Sigmoid colon (tissue), 7 donors: ENCODE results near the gene DSCAM. TPM values are rescaled to one million over a fixed set of nuclear protein-coding genes. Genes with fewer than 3 reads are reported as not detected.

Source experiments
- DNase-seq: peaks from one replicate; pipeline ENCODE4 v3.0.0-alpha.2; 2019
- H3K27ac ChIP-seq, 4 donors: fragments of 200-600 bp; sonication (generic); one replicate each; pipeline ENCODE4 v1.5.1; 2016 to 2019; ENCODE audit warnings: mild to moderate bottlenecking in 1 of 4
- H3K27me3 ChIP-seq, 3 donors: fragments of 200-600 bp; sonication (generic); one replicate each; pipeline ENCODE4 v1.5.1; 2019; ENCODE audit warnings: mild to moderate bottlenecking in 1 of 3
- H3K36me3 ChIP-seq, 4 donors: fragments of 200-600 bp; sonication (generic); one replicate each; pipeline ENCODE4 v1.5.1; 2016 to 2019
- H3K4me1 ChIP-seq, 4 donors: fragments of 200-600 bp; sonication (generic); one replicate each; pipeline ENCODE4 v1.5.1; 2017 to 2019
- H3K4me3 ChIP-seq, 4 donors: fragments of 200-600 bp; sonication (generic); one replicate each; pipeline ENCODE4 v1.5.1; 2017 to 2019; ENCODE audit warnings: mild to moderate bottlenecking in 2 of 4, moderate library complexity in 1 of 4
- H3K9me3 ChIP-seq, 4 donors: fragments of 200-600 bp in 3 of 4; sonication (generic) in 3 of 4; one replicate each; pipeline versions ENCODE4 v1.5.1 to v1.6.1; 2013 to 2019
- CTCF ChIP-seq, 4 experiments: fragments of 450-650 bp in 3 of 4; fragments of 200-600 bp in 1 of 4; IDR thresholded peaks; one replicate each; pipeline ENCODE4 v1.5.1; 2016 to 2019; ENCODE audit warnings: antibody characterized with exemption in 4 of 4, mild to moderate bottlenecking in 3 of 4, moderate library complexity in 2 of 4
- EP300 ChIP-seq, 4 donors: sonication (generic); formaldehyde crosslinking; IDR thresholded peaks; one replicate each; pipeline ENCODE4 v1.6.1; 2017; ENCODE audit warnings: antibody characterized with exemption in 4 of 4
- POLR2A ChIP-seq, 2 donors: fragments of 450-650 bp; IDR thresholded peaks; one replicate each; pipeline ENCODE4 v1.6.1; 2016; ENCODE audit warnings: antibody characterized with exemption in 2 of 2, mild to moderate bottlenecking in 2 of 2, moderate library complexity in 2 of 2
- POLR2AphosphoS5 ChIP-seq, 4 donors: sonication (generic); formaldehyde crosslinking; IDR thresholded peaks; one replicate each; pipeline ENCODE4 v1.6.1; 2017; ENCODE audit warnings: antibody characterized with exemption in 4 of 4
- WGBS, 2 donors: extraction: QIAGEN DNeasy Blood & Tissue Kit; methylation state at CpG; one replicate each; pipeline ENCODE4 v1.1.7; 2013; 5-methylcytosine and 5-hydroxymethylcytosine counted together
- intact Hi-C: fragments of 100-400 bp; cut with DNase I; formaldehyde crosslinking; loops from one replicate; pipeline ENCODE4 v1.15.1; 2023
- polyA plus RNA-seq, 3 donors: library from polyadenylated mRNA; stranded (reverse); fragments of 200-250 nt; gene quantifications; one replicate each; pipeline ENCODE4 v1.2.3, GENCODE V29; 2013
- total RNA-seq, 4 donors: library from RNA; depleted of rRNA; stranded (reverse); fragments of >200 nt; gene quantifications; one replicate each; pipeline ENCODE4 v1.1.0, GENCODE V29; 2016
- donor health status: healthy with polysubstance abuse.
- donor health status: Bipolar disorder and iron deficiency.
- donor health status: healthy.

The DSCAM gene
- total and polyA plus RNA-seq, 7 donors = 0.17 to 0.55 (median 0.33) TPM; not detected in 2

GRCh38 chr21:40313260-40313659 is 533.7 kb downstream of the DSCAM start:
- no peak overlapping the region for H3K4me3 ChIP-seq
- WGBS, 2 donors = 82 to 87% methylated on average over 4 of the region's 4 CpGs
- H3K36me3 ChIP-seq = no peaks in the 10 kb centered on the region
- no peaks in the 10 kb centered on the region for H3K27me3 ChIP-seq
- TF ChIP-seq POLR2A (IDR thresholded peaks at IDR 0.05) = no peak
- no peak for TF ChIP-seq CTCF (IDR thresholded peaks at IDR 0.05)
- TF ChIP-seq EP300 (IDR thresholded peaks at IDR 0.05) = no peak
- TF ChIP-seq POLR2AphosphoS5 (IDR thresholded peaks at IDR 0.05) = no peak
- peaks cover 0 to 3% (median 0%) of the 10 kb centered on the region in 4 donors for H3K9me3 ChIP-seq
- H3K4me1 ChIP-seq = no peaks in the 10 kb centered on the region
- intact Hi-C loops = no loop called here
- H3K27ac ChIP-seq = no peak overlapping the region
- DNase-seq = no peak

- TF ChIP-seq POLR2A (IDR thresholded peaks at IDR 0.05) = no peak
- TF ChIP-seq POLR2AphosphoS5 (IDR thresholded peaks at IDR 0.05) = no peak
- TF ChIP-seq EP300 (IDR thresholded peaks at IDR 0.05) = no peak
- TF ChIP-seq CTCF (IDR thresholded peaks at IDR 0.05) = no peak
- intact Hi-C loops = no loop called here
- H3K27ac ChIP-seq = no peak overlapping the region
- no peaks in the 10 kb centered on the region for H3K9me3 ChIP-seq
- WGBS, 2 donors = 58 to 65% methylated on average over 3 of the region's 3 CpGs
- H3K4me1 ChIP-seq = no peaks in the 10 kb centered on the region
- H3K27me3 ChIP-seq = no peaks in the 10 kb centered on the region
- no peak for DNase-seq
- no peaks in the 10 kb centered on the region for H3K36me3 ChIP-seq
- H3K4me3 ChIP-seq = no peak overlapping the region
Observed at GRCh38 chr21:40300300-40300699, 546.7 kb downstream of the DSCAM start.

GRCh38 chr21:40299451-40299850 is 547.5 kb downstream of the DSCAM start:
- Histone ChIP-seq H3K4me3 (no peak overlapping the region), H3K27me3 (no peaks in the 10 kb centered on the region), H3K9me3 (no peaks in the 10 kb centered on the region), H3K27ac (no peak overlapping the region), H3K36me3 (no peaks in the 10 kb centered on the region), H3K4me1 (no peaks in the 10 kb centered on the region)
- TF ChIP-seq POLR2A (IDR thresholded peaks at IDR 0.05) (no peak), EP300 (IDR thresholded peaks at IDR 0.05) (no peak), CTCF (IDR thresholded peaks at IDR 0.05) (no peak), POLR2AphosphoS5 (IDR thresholded peaks at IDR 0.05) (no peak)
- DNase-seq = no peak
- intact Hi-C loops = no loop called here

GRCh38 chr21:40294345-40294744 is 552.6 kb downstream of the DSCAM start:
- no peaks in the 10 kb centered on the region for H3K36me3 ChIP-seq
- 74 to 77% methylated on average over 2 of the region's 2 CpGs for WGBS, 2 donors
- H3K27me3 ChIP-seq = no peaks in the 10 kb centered on the region
- DNase-seq = no peak
- no peak overlapping the region for H3K27ac ChIP-seq
- H3K9me3 ChIP-seq = no peaks in the 10 kb centered on the region
- TF ChIP-seq CTCF (IDR thresholded peaks at IDR 0.05) = no peak
- TF ChIP-seq POLR2A (IDR thresholded peaks at IDR 0.05) = no peak
- no peak for TF ChIP-seq EP300 (IDR thresholded peaks at IDR 0.05)
- no peak for TF ChIP-seq POLR2AphosphoS5 (IDR thresholded peaks at IDR 0.05)
- H3K4me1 ChIP-seq = no peaks in the 10 kb centered on the region
- H3K4me3 ChIP-seq = no peak overlapping the region
- intact Hi-C loops = no loop called here

- TF ChIP-seq POLR2AphosphoS5 (IDR thresholded peaks at IDR 0.05) (no peak), POLR2A (IDR thresholded peaks at IDR 0.05) (no peak), CTCF (IDR thresholded peaks at IDR 0.05) (no peak), EP300 (IDR thresholded peaks at IDR 0.05) (no peak)
- intact Hi-C loops = no loop called here
- no peaks in the 10 kb centered on the region for H3K9me3 ChIP-seq
- no peaks in the 10 kb centered on the region for H3K27me3 ChIP-seq
- no peaks in the 10 kb centered on the region for H3K4me1 ChIP-seq
- H3K27ac ChIP-seq = no peak overlapping the region
- 72 to 78% methylated on average over 7 of the region's 7 CpGs for WGBS, 2 donors
- DNase-seq = no peak
- no peaks in the 10 kb centered on the region for H3K36me3 ChIP-seq
- H3K4me3 ChIP-seq = no peak overlapping the region
Observed at GRCh38 chr21:40291560-40291959, 555.4 kb downstream of the DSCAM start.
